Activated CD4-positive, CD25-positive, alpha-beta regulatory T cell treated with anti-CD3 and anti-CD28 coated beads, Interleukin-2, amount 50 U/mL, for 24 hours (primary cell): ENCODE measurements around the gene JPT2.

Source experiments
- ATAC-seq, 2 donors: fragments of 150-1000 bp; cut with Tn5 transposase; one replicate each; pipeline ENCODE4 v1.10.0; 2021; ENCODE audit warnings: mild to moderate bottlenecking in 1 of 2, moderate library complexity in 1 of 2

JPT2 gene

GRCh38 chr16:1740781-1741490, 62.9 kb downstream of the JPT2 start:
- ATAC-seq, result no peak

- no peak for ATAC-seq
These were observed 63.6 kb downstream of the JPT2 start for GRCh38 chr16:1741553-1742165.

- ATAC-seq, result no peak
These were observed 65.6 kb downstream of the JPT2 start for GRCh38 chr16:1743376-1744337.

GRCh38 chr16:1744338-1744840, 66.3 kb downstream of the JPT2 start:
- no peak for ATAC-seq

- no peak for ATAC-seq
These were observed 67.3 kb downstream of the JPT2 start for GRCh38 chr16:1745181-1745899.

GRCh38 chr16:1745900-1746692, 68.0 kb downstream of the JPT2 start:
- no peak for ATAC-seq

GRCh38 chr16:1746693-1747195, 68.7 kb downstream of the JPT2 start:
- ATAC-seq, result no peak

GRCh38 chr16:1747934-1748333, 69.9 kb downstream of the JPT2 start:
- no peak for ATAC-seq

- ATAC-seq, result no peak
These were observed 71.4 kb downstream of the JPT2 start for GRCh38 chr16:1749152-1750117.
